Stimulated activated naive CD8-positive, alpha-beta T cell treated with anti-CD3 and anti-CD28 coated beads, Interleukin-15, Interleukin-2, amounts not matched to agents 100 ng/mL and 50 ng/mL, for 24 hours (primary cell): ENCODE measurements around the gene GHRL.

Experiments used
- H3K27ac Mint-ChIP-seq: one replicate; pipeline ENCODE4 v1.8.0; 2021; ENCODE audit warnings: mild to moderate bottlenecking, mixed read lengths
- H3K27me3 Mint-ChIP-seq: one replicate; pipeline ENCODE4 v1.8.0; 2021; ENCODE audit warnings: mixed read lengths
- H3K36me3 Mint-ChIP-seq: one replicate; pipeline ENCODE4 v1.8.0; 2021; ENCODE audit warnings: low read depth, mixed read lengths
- H3K4me1 Mint-ChIP-seq: one replicate; pipeline ENCODE4 v1.8.0; 2021; ENCODE audit warnings: low read depth, mixed read lengths
- H3K4me3 Mint-ChIP-seq: one replicate; pipeline ENCODE4 v1.8.0; 2021; ENCODE audit warnings: mild to moderate bottlenecking, mixed read lengths
- H3K9me3 Mint-ChIP-seq: one replicate; pipeline ENCODE4 v1.8.0; 2021; ENCODE audit warnings: mixed read lengths

GHRL gene

DNA sequence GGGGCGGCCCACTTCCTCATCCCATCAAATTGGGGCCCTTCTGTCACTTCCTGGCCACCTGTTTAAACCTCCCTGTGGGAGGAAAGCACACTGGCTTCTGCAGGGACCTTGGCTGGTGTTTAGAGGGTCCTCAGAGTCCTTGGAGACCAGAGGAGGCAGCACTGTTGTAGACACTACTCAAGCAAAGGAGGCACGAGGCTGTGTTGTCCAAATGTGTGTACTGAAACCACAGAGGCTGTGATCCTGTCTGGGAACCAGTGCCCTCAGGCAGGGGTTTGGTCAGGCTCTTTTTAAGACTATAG is 40.6 kb upstream of the GHRL start:
- H3K27ac Mint-ChIP-seq, result no peak overlapping the region
- H3K4me3 Mint-ChIP-seq, result no peak overlapping the region
- peaks cover 16% of the 10 kb centered on the region for H3K4me1 Mint-ChIP-seq
- H3K27me3 Mint-ChIP-seq, result peaks cover 11% of the 10 kb centered on the region
- H3K9me3 Mint-ChIP-seq, result no peaks in the 10 kb centered on the region
- H3K36me3 Mint-ChIP-seq, result no peaks in the 10 kb centered on the region

DNA sequence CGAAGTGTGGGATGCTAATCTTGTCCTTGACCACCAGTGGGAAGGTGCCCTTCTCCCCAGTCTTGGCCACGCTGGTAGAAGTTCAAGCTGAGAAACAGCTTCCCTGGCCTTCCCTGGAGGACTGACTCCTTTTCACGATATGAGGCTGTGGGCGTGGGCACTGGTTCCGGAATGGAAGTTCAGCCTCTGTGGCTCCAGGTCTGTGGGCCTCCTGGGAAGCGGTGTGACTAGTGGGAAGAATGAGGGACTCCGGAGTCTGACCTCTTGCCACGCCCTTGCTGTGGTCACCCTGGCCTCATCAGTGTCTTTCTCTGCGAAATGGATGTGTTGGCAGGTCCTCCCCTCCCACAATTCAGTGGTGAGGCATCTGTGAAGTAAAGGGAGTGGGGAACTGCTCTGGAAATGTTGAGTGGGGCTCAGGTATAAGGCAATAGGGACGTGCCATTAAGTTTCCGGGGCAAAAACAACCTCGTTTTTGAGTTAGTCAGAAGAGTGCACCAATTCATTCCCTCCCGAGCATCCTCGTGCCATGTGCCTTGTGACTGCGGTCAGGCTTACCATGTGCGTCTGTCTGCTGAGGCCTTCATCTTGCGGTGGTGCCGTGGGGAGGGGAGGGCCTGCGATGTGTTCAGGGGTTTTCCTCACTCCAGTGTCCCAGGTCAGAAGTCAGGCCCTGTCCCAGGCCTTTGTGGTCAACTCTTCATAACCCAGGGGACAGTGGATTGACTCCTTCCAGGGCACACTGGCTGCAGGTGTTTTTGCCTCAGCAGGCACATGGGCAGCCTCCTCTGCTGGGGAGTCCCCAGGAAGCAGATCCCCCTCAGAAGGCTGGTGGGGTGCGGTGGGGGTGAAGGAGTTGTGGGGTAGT is 40.0 kb upstream of the GHRL start:
- Mint-ChIP-seq H3K27me3 (peaks cover 11% of the 10 kb centered on the region), H3K27ac (no peak overlapping the region), H3K9me3 (no peaks in the 10 kb centered on the region), H3K4me1 (peaks cover 16% of the 10 kb centered on the region), H3K36me3 (no peaks in the 10 kb centered on the region), H3K4me3 (no peak overlapping the region)

DNA sequence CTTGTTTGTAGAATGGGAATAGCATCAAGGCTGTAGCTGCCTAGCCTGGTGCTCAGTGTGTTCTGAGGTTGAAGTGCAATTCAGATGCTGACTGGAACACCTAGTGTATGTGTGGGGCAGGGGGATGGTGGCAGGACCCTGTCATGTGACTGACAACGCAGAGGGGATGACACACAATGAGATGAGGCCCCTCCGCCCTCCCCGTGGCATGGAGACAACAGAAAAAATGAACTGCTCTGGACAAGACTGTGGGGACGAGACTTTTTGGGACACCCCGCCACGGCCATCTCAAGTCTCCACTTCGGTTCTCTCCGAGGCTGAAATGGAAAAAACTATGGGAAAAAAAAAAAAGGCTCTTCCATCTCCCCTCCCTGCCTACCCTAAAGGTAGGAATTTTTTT is 38.6 kb upstream of the GHRL start:
- no peaks in the 10 kb centered on the region for H3K9me3 Mint-ChIP-seq
- peaks cover 16% of the 10 kb centered on the region for H3K4me1 Mint-ChIP-seq
- H3K4me3 Mint-ChIP-seq, result no peak overlapping the region
- H3K27me3 Mint-ChIP-seq, result peaks cover 11% of the 10 kb centered on the region
- no peaks in the 10 kb centered on the region for H3K36me3 Mint-ChIP-seq
- H3K27ac Mint-ChIP-seq, result no peak overlapping the region

DNA sequence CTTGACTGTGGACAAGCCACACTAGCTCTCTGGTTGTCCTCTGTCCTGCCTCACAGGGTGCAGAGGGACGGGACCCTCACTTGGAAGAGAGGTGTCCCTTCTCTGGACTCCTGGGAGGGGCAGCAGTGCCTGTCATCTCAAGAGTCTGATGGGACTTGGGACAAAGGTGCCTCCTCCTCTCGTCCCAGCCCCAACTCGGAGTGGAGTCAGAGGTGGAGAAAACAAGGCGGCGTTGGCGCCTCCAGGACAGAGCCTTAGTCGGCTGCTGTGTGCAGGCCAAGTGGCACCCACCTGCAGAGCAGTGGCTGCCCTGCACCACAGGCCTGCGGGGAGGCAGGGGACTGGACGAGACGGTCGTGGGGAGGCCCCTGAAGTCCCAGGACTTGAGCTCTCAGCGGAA is 37.6 kb upstream of the GHRL start:
- Mint-ChIP-seq H3K27ac (no peak overlapping the region), H3K4me1 (peaks cover 16% of the 10 kb centered on the region), H3K36me3 (no peaks in the 10 kb centered on the region), H3K4me3 (no peak overlapping the region), H3K27me3 (peaks cover 11% of the 10 kb centered on the region), H3K9me3 (no peaks in the 10 kb centered on the region)

DNA sequence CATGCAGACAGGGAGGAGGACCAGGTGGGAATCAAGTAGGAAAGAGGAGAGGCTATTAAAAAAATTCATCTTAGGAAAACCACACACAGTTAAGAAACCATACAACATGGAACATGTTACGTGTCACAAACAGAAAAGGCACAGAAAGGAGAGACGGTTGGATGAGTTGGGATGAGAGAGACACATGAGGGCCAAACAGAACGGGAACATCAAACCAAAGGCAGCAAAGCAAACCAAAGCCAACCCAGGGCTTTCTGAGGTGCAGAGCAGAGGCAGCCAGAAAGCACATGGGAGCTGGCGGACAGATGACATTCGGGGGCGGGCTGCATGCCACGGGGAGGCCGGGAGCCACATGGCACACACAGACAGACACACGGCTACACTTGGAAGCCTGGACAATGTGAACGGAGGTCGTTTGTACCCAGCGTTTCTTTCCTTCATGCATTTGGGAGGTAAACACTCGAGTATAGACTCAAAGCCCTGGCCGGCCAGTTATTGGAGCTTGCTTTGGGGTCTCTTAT is 36.8 kb upstream of the GHRL start:
- Mint-ChIP-seq H3K4me3 (no peak overlapping the region), H3K36me3 (no peaks in the 10 kb centered on the region), H3K9me3 (no peaks in the 10 kb centered on the region), H3K4me1 (peaks cover 16% of the 10 kb centered on the region), H3K27ac (no peak overlapping the region), H3K27me3 (peaks cover 11% of the 10 kb centered on the region)

DNA sequence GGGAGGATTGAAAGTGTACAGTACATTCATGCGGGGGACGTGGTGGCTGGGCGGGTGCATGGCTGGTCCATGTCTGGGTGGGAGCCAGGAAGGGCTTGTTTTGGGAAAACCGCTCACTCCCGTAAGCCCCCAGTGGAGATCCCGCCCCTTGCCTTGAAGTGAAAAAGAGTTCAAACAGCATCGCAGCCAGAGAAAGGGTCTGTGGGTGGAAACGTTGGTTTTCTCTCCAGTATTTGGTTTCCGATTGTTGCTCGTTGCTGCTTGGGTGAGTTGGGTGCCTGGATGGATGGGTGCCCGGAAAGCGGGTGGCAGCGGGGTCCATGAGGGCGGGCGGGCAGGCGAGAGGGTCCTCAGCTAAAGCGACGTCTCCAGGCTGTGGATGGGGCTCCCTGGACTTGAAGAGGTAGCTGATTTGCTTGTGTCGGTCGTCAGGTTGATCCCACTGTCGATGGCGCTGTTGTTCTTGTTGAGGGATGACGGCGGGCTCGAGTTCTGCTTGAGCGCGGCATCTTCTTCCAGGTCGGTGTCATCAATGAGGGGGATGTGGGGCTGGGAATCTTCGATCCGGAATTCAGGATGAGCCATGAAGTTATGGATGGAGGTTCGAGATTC is 35.8 kb upstream of the GHRL start:
- Mint-ChIP-seq H3K36me3 (no peaks in the 10 kb centered on the region), H3K27ac (no peak overlapping the region), H3K9me3 (no peaks in the 10 kb centered on the region), H3K27me3 (peaks cover 11% of the 10 kb centered on the region), H3K4me1 (peaks cover 14% of the 10 kb centered on the region), H3K4me3 (no peak overlapping the region)

DNA sequence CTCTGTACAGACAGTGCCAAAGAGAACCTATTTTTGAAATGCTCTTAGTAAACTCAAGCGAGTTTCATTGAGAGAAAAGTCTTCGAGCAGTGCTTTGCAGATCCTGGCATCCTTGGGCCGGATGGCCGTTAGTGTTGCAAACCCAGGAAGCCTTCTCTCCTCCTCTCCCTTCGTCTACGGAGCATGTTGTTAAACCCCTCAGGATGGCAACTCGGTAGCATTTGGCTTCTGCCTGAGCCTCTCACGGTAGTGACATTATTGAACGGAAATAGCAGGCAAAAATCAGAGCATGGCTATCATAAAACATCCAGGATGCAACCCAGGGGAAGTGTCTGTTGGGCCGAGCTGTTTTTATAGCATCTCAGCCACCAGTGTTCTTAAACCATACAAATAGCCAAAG is 34.8 kb upstream of the GHRL start:
- Mint-ChIP-seq H3K36me3 (no peaks in the 10 kb centered on the region), H3K27me3 (peaks cover 11% of the 10 kb centered on the region), H3K27ac (no peak overlapping the region), H3K9me3 (no peaks in the 10 kb centered on the region), H3K4me1 (peaks cover 6% of the 10 kb centered on the region), H3K4me3 (no peak overlapping the region)

DNA sequence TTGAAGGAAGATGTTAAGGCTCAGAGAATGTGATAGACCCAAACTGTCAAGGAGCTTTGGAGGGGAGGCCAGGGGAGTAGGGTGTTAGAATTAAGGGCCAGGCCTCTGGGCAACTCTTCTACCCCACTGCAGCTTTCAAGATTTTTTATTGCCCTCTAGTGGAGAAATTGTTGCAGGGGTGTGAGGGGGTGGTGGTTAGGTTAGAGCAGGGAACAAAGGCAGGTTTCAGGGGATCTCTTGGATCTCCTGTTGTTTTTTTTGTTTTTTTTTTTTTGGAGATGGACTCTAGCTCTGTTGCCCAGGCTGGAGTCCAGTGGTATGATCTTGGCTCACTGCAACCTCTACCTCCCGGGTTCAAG is 29.6 kb upstream of the GHRL start:
- Mint-ChIP-seq H3K9me3 (no peaks in the 10 kb centered on the region), H3K4me3 (no peak overlapping the region), H3K36me3 (peaks cover 8% of the 10 kb centered on the region), H3K4me1 (peaks cover 25% of the 10 kb centered on the region), H3K27ac (no peak overlapping the region), H3K27me3 (no peaks in the 10 kb centered on the region)

DNA sequence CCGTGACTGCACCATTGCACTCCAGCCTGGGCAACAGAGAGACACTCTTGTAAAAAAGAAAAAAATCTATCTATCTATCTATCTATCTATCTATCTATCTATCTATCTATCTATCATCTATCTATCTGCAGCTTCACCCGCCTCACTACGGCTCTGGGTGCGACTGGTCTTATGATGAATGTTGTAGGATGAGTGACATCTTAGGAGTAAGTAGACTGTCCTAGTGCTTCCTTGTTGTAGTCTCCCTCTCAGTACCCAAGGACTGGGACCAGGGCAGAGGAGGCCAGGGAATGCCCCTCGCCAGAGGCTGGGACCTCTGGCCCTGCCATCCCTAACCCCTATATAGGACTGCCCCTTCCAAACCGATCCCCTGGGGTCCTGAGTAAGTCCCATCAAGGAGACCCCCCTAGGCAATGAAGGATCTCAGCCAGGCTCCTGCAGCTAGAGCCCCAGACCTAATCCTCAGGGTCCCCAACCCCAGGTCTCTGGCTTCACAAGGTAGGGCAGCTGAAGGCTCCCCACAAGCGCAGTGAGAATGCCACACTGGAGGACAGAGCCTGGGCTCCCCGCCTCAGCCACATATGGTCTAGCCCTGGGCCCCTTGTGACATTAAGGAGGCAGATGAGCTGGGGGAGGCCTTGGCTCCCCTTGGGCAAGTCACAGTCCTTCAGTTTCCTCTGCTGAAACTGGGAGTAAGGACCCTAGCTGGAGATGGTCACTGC is 29.0 kb upstream of the GHRL start:
- Mint-ChIP-seq H3K27ac (peak overlapping the region; percentile 72), H3K4me1 (peaks cover 25% of the 10 kb centered on the region), H3K4me3 (peak overlapping the region; percentile 63), H3K36me3 (peaks cover 8% of the 10 kb centered on the region), H3K9me3 (no peaks in the 10 kb centered on the region), H3K27me3 (no peaks in the 10 kb centered on the region)

DNA sequence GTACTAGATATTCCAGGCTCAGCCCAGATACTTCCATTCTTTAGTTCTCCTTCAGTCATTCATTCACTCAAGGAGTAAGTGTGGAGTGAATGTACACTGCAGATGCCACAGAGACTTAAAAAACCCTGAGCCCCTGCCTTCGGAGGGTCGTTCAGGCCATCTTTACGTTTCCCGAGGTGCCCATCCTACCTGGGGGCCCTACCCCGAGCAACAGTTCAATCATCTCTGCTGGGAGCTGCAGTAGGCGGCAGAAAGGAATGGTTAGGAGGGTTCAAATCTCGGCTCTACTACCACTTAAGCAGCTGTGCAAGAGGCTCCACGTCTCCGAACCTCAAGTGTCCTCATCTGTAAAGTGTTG is 27.6 kb upstream of the GHRL start:
- Mint-ChIP-seq H3K27ac (peak overlapping the region; percentile 92), H3K36me3 (peaks cover 8% of the 10 kb centered on the region), H3K27me3 (no peaks in the 10 kb centered on the region), H3K4me1 (peaks cover 25% of the 10 kb centered on the region), H3K9me3 (no peaks in the 10 kb centered on the region), H3K4me3 (peak overlapping the region; percentile 93)

DNA sequence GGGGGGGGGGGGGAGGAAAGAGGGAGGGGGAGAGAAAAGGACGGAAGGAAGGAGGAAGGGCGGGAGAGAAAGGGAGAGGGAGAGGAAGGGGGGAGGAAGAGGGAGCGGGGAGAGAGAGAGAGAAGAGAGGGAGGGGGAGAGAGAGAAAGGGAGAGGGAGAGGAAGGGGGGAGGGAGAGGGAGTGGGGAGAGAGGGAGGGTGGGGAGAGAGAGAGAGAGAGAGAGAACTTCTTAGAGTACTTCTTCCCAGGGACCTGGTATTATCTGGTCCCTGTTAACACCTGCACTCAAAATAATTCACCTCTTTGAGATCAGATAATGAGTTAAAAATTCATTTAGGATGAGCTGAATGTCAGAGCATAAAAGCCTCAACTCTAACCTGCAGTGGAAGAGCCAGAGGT is 27.1 kb upstream of the GHRL start:
- no peaks in the 10 kb centered on the region for H3K27me3 Mint-ChIP-seq
- peak overlapping the region; percentile 92 for H3K27ac Mint-ChIP-seq
- H3K36me3 Mint-ChIP-seq, result peaks cover 11% of the 10 kb centered on the region
- H3K4me3 Mint-ChIP-seq, result peak overlapping the region; percentile 93
- no peaks in the 10 kb centered on the region for H3K9me3 Mint-ChIP-seq
- H3K4me1 Mint-ChIP-seq, result peaks cover 25% of the 10 kb centered on the region

DNA sequence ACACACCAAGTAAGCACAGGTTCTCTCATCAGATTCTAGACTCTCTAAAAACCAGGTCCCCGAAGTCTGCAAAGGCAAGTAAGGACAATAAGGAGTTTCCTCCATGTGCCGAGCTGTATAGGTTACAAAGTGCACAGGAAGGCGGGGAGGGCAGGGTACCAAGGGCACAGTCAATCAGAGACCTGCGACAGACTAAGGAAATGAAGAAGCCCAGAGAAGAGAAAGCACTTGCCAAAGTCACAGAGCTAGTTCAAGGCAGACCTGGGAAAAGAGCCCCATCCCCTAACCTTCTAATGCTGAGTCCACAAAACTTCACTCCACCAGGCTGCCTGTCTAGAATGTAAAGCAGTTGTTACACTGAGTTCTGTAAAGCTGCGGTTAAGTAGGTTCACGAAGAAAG is 26.5 kb upstream of the GHRL start:
- Mint-ChIP-seq H3K4me1 (peaks cover 25% of the 10 kb centered on the region), H3K9me3 (no peaks in the 10 kb centered on the region), H3K27ac (peak overlapping the region; percentile 40), H3K27me3 (no peaks in the 10 kb centered on the region), H3K4me3 (peak overlapping the region; percentile 67), H3K36me3 (peaks cover 17% of the 10 kb centered on the region)

DNA sequence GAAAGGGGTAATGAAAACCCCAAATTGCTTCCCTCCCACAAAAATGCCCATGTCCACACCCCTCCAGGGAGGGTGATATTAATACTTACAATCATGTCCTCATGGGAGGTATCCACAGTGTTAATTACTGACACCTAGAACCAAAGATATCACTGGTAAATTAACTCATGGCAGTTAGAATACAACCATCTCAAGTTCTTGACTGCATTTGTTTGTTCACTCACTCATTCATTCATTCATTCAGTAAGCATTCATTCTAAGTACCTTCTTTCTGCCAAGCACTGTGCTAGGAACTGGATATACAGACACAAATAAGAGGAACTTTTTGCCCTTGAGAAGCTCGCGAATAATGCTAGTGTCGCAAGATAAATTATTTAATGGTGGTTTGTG is 25.2 kb upstream of the GHRL start:
- peaks cover 20% of the 10 kb centered on the region for H3K36me3 Mint-ChIP-seq

DNA sequence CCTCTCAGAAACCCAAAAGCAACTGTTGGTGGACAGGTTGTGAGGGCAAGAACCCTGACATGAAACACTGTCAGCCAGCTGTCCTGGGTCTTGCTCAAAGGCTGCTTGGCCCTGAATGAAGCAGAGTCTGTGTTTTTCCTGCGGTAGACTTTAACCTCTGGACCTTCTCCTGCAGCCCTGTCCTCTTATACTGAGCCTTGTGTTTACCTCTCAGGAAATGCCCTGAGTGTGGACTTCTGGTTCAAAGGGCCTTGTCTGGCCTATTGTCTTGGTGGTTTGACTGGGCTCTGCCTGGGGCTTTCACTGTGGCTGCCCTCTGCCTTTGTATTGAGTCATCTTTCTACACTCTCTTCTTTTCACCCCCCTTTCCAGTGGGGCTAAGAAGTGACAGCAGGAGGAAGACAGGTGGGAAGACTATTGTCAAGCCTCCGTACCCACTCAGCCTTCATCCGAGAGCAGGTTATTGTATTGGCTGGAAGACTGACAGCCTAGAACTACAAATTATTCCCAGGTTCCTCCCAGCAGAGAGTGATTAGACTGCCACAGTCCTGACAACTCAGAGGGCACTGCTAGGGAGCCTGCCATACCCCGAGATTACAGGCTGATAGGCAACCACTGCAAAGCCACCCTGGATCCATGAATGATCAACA is 24.7 kb upstream of the GHRL start:
- H3K4me3 Mint-ChIP-seq, result no peak overlapping the region
- no peaks in the 10 kb centered on the region for H3K27me3 Mint-ChIP-seq
- H3K4me1 Mint-ChIP-seq, result peaks cover 25% of the 10 kb centered on the region
- no peak overlapping the region for H3K27ac Mint-ChIP-seq
- peaks cover 22% of the 10 kb centered on the region for H3K36me3 Mint-ChIP-seq
- no peaks in the 10 kb centered on the region for H3K9me3 Mint-ChIP-seq

More for the DNA sequence above, 25.2 kb upstream of the GHRL start:
- H3K27ac Mint-ChIP-seq, result no peak overlapping the region
- H3K4me1 Mint-ChIP-seq, result peaks cover 25% of the 10 kb centered on the region
- H3K9me3 Mint-ChIP-seq, result no peaks in the 10 kb centered on the region
- H3K4me3 Mint-ChIP-seq, result no peak overlapping the region
- no peaks in the 10 kb centered on the region for H3K27me3 Mint-ChIP-seq

DNA sequence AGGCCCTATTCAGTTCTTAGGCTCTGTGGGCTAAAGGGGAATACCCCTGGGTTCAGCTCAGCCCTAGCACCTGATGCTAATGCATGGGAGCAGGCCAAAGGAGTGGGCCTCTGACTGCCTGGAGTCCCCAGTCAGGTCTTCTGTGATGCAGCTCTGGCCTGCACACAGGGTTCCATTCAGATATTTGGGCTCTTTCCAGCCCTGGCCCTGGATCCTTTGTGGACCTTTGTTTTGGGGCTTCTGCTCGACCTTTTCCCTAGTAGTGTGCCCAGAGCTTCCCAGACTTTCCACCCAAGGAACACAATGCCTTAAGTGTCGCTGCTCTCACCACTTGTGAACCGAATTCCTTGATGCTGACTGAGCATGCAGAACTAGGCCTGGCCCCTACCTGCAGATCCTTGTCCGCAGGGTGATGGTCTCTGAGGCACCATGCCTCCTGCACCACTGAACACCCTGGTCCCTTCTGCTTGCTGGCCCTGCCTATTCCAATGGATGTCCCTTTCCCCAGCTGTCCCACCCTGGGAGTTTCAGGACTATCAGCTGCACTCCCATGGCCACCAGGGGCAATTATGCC is 23.1 kb upstream of the GHRL start:
- H3K27ac Mint-ChIP-seq, result no peak overlapping the region

More for the DNA sequence above, 23.1 kb upstream of the GHRL start:
- no peaks in the 10 kb centered on the region for H3K27me3 Mint-ChIP-seq
- H3K9me3 Mint-ChIP-seq, result no peaks in the 10 kb centered on the region
- H3K4me3 Mint-ChIP-seq, result no peak overlapping the region
- H3K36me3 Mint-ChIP-seq, result peaks cover 36% of the 10 kb centered on the region
- peaks cover 19% of the 10 kb centered on the region for H3K4me1 Mint-ChIP-seq
